GM18951 (cell line): ENCODE results near the gene FCMR.
A peak's percentile ranks its signal among the peaks of the same experiment; 100 is the strongest.

Source experiments
- POLR2A ChIP-seq: IDR thresholded peaks from 4 replicates; pipeline ENCODE4 v1.6.1; 2011; ENCODE audit warnings: mild to moderate bottlenecking; ENCODE audit not compliant: insufficient read length, insufficient read depth; ENCODE audit errors: extremely low read depth
- in situ Hi-C: fragments of 300-500 bp; cut with MboI; formaldehyde crosslinking; loops from one replicate; pipeline ENCODE4 v1.12.0; 2022; ENCODE audit warnings: low sequenced_read_pairs, mixed read lengths, inconsistent platforms; ENCODE audit not compliant: unreplicated experiment

The FCMR gene, protein sequence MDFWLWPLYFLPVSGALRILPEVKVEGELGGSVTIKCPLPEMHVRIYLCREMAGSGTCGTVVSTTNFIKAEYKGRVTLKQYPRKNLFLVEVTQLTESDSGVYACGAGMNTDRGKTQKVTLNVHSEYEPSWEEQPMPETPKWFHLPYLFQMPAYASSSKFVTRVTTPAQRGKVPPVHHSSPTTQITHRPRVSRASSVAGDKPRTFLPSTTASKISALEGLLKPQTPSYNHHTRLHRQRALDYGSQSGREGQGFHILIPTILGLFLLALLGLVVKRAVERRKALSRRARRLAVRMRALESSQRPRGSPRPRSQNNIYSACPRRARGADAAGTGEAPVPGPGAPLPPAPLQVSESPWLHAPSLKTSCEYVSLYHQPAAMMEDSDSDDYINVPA

GRCh38 chr1:206921772-206922265 lies at the start of gene FCMR:
FCMR (minus strand) TSS chr1:206921941; CDS start chr1:206921854, 87 bp downstream.
- in situ Hi-C loops, result no loop called here
- peak; percentile 53 for TF ChIP-seq POLR2A

DNA sequence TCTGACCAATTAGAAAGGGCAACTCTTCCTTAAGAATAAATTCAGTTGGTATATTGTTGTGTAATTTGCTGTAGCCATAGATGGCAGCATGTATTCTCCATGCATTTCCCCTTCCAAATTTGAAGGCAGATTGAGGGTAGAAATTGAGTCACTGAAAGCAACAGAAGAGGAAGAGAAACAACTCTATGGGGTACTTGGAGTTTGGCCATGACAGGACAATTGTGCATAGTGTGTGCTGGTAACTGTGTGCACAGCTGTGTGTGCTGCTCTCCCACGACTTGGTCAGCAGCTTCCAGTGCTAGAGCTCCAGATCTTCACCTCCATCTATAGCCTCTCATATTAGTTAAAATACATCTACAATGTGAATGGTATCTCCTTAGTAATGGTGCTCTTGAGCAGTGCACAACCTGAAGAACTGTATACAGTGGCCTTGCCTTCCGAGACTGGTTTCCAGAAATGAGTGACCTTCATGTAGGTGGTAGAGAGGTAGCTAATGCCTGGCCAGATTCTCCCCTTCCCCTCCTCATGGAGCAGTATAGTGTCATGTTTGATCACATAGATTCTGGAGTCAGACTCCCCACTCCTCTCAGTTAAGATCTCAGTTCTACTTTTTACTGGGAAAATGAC lies 49.4 kb upstream of the FCMR start:
- in situ Hi-C loops, result no loop called here
- no peak for TF ChIP-seq POLR2A

DNA sequence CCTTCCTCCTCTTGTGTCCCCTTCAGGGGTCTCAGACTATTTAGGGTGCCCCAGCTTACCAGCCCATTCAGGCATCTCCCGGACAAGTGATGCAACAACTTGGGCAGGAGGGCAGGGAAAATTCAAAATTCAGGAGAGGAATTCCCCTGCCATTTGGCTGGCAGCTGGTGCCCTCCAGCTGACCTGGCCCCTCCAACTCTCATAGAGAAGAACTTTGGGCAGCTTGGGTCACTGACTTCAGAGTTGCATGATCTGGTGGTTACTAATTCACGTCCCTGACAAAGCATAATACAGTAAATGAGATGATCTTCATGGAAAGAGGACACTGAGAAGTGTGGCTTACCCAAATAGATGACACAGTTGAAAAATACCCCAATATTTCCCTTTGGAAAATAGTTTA lies 48.7 kb upstream of the FCMR start, which contains the start of gene FCAMR:
Gene FCAMR (minus strand): TSS at position 15 of the 400 bp plus-strand sequence. CDS start 335 bp downstream, outside the sequence.
- no peak for TF ChIP-seq POLR2A
- in situ Hi-C loops, result no loop called here

DNA sequence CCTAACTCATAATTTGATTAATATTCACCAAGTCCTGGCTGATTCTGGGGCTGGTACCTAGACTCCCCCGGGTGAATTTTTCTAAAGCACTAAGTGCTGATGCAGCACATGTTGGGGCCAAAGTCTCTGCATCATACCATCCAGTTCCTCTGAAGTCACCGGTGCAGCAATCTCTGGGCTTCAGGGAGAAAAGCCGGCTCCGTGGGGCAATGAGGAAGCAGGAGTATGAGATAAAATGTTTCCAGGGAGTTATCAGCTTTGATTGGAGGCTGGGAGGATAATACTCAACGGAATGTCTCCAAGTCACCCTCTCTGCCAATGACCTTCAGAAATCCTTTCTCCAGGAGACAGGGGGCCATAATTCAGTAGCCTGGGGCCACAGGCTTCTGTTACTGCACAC lies 47.3 kb upstream of the FCMR start:
- TF ChIP-seq POLR2A, result no peak
- in situ Hi-C loops, result no loop called here

DNA sequence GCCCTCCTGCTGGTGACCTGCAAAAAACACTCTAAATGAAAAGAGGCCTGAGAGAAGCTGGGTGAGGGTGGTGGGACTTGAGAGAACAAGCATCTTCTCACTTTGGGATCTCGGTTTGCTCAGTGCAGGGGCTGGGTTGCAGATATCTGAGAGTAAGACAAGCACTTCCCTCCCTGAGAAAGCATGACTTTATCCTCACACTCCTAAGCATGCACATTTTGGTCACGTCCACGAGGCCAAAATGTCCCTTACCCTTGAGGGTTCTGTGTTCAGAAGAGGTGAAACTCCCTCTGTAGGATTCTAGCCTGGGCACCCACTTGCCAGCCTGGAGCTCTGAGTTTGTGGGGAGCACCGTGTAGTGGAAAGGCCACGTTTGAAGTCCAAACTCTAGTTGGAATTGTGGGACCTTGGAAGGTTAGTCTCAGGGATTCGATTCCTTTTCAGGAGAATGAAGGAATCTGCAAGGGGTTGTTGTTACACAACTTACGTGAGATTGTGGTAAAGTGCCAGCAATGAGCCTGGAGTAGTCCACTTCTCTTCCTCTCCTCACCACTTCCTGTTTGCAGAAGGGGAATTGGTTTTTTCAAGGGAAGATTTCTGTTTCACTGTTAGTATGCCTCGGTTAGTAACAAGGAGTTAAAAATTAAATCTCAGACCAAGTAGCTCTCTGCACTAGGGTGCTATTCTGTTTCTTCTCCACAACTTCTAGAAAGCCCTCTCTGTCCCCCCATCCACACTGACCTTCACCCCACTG lies 45.5 kb upstream of the FCMR start:
- in situ Hi-C loops, result no loop called here

GRCh38 chr1:206965781-206966180 lies 44.0 kb upstream of the FCMR start:
- in situ Hi-C loops, result no loop called here
- TF ChIP-seq POLR2A, result no peak

More for the DNA sequence above, 45.5 kb upstream of the FCMR start:
- no peak for TF ChIP-seq POLR2A

DNA sequence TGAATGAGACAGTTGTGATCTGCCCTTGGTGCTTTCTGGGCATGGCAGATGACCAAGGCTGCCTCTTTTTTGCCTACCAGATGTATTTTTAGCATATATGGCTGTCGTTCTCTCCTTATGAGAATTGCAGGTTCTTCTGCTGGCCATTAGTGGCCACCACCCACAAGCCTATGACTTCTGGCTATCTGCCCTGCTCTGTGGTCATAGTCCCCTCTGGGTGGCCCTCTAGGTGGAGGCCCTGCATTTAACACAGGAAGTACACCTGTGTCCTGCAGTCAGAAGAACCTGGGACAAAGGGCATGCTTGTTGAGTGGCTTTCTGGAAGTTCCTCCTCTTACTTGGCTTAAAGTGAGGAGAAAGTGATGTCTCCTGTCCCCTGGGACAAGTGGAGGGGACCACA lies 42.0 kb upstream of the FCMR start:
- no peak for TF ChIP-seq POLR2A
- in situ Hi-C loops, result no loop called here

GRCh38 chr1:206963119-206963712 lies 41.5 kb upstream of the FCMR start:
- in situ Hi-C loops, result no loop called here
- no peak for TF ChIP-seq POLR2A

- TF ChIP-seq POLR2A, result no peak
- in situ Hi-C loops, result no loop called here
These were observed 40.5 kb upstream of the FCMR start for GRCh38 chr1:206962272-206962671.

GRCh38 chr1:206961668-206962067 lies 39.9 kb upstream of the FCMR start:
- in situ Hi-C loops, result no loop called here
- TF ChIP-seq POLR2A, result no peak

GRCh38 chr1:206960676-206961386 lies 39.1 kb upstream of the FCMR start:
- TF ChIP-seq POLR2A, result no peak
- in situ Hi-C loops, result no loop called here

- TF ChIP-seq POLR2A, result no peak
- in situ Hi-C loops, result no loop called here
These were observed 36.4 kb upstream of the FCMR start for GRCh38 chr1:206958144-206958543.
